ENCODE data around the gene CYS1.
"Not testable (repeated sequence)": the region's sequence is repeated elsewhere in the genome, so short reads cannot be mapped to it uniquely, and the experiment has no call there.

CYS1 gene

DNA sequence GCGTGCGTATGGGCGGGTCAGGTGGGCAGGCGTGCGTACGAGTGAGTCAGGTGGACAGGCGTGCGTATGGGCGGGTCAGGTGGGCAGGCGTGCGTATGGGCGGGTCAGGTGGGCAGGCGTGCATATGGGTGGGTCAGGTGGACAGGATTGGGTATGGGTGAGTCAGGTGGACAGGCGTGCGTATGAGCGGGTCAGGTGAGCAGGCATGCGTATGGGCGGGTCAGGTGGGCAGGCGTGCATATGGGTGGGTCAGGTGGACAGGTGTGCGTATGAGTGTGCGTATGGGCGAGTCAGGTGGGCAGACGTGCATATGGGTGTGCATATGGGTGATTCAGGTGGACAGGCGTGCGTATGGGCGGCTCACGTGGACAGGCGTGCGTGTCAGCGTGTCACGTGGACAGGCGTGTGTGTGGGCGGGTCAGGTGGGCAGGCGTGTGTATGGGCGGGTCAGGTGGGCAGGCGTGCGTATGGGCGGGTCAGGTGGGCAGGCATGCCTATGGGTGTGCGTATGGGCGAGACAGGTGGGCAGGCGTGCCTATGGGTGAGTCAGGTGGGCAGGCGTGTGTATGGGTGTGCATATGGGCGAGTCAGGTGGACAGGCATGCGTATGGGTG lies 64.7 kb downstream of the CYS1 start:
- not testable (repeated sequence) for DNase-seq (ENCODE audit: extremely low read depth in 1 of 2, low read depth in 1 of 2)

DNA sequence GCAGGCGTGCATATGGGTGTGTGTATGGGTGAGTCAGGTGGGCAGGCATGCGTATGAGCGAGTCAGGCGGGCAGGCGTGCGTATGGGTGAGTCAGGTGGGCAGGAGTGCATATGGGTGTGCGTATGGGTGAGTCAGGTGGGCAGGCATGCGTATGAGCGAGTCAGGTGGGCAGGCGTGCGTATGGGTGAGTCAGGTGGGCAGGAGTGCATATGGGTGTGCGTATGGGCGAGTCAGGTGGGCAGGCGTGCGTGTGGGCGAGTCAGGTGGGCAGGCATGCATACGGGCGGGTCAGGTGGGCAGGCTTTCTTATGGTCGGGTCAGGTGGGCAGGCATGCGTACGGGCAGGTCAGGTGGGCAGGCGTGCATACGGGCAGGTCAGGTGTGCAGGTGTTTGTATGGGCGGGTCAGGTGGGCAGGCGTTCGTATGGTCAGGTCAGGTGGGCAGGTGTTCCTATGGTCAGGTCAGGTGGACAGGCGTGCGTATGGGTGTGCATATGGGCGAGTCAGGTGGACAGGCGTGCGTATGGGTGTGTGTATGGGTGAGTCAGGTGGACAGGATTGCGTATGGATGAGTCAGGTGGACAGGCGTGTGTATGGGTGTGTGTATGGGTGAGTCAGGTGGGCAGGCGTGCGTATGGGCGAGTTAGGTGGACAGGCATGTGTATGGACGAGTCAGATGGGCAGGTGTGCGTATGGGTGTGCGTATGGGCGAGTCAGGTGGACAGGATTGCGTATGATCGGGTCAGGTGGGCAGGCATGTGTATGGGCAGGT lies 65.6 kb downstream of the CYS1 start:
- DNase-seq (ENCODE audit: extremely low read depth in 1 of 2, low read depth in 1 of 2), result no peak

DNA sequence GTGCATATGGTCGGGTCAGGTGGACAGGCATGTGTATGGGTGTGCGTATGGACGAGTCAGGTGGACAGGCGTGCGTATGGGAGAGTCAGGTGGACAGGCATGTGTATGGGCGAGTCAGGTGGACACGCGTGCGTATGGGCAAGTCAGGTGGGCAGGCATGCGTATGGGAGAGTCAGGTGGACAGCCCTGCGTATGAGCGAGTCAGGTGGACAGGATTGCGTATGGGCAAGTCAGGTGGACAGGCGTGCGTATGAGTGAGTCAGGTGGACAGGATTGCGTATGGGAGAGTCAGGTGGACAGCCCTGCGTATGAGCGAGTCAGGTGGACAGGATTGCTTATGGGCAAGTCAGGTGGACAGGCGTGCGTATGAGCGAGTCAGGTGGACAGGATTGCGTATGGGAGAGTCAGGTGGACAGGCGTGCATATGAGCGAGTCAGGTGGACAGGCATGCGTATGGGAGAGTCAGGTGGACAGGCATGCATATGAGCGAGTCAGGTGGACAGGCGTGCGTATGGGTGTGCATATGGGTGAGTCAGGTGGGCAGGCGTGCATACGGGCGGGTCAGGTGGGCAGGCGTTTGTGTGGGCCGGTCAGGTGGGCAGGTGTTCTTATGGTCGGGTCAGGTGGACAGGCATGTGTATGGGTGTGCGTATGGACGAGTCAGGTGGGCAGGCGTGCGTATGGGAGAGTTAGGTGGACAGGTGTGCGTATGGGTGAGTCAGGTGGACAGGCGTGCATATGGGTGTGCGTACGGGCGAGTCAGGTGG lies 66.4 kb downstream of the CYS1 start:
- DNase-seq (ENCODE audit: extremely low read depth in 1 of 2, low read depth in 1 of 2), result not testable (repeated sequence)

DNA sequence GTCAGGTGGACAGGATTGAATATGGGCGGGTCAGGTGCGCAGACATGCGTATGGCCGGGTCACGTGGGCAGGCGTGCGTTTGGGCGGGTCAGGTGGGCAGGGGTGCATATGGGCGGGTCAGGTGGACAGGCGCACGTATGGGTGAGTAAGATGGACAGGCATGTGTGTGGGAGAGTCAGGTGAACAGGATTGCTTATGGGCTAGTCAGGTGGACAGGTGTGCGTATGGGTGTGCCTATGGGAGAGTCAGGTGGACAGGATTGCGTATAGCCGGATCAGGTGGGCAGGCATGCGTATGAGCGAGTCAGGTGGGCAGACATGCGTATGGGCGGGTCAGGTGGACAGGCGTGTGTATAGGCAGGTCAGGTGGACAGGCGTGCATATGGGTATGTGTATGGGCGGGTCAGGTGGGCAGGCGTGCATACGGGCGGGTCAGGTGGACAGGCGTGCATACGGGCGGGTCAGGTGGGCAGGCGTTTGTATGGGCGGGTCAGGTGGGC lies 67.2 kb downstream of the CYS1 start:
- no peak for DNase-seq (ENCODE audit: extremely low read depth in 1 of 2, low read depth in 1 of 2)

DNA sequence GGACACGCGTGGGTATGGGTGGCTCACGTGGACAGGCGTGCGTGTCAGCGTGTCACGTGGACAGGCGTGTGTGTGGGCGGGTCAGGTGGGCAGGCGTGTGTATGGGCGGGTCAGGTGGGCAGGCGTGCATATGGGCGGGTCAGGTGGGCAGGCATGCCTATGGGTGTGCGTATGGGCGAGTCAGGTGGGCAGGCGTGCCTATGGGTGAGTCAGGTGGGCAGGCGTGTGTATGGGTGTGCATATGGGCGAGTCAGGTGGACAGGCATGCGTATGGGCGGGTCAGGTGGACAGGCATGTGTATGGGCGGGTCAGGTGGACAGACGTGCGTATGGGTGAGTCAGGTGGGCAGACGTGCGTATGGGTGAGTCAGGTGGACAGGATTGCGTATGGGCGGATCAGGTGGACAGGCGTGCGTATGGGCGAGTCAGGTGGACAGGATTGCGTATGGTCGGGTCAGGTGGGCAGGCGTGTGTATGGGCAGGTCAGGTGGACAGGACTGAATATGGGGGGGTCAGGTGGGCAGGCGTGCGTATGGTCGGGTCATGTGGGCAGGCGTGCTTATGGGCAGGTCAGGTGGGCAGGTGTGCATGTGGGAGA lies 67.7 kb downstream of the CYS1 start:
- DNase-seq (ENCODE audit: extremely low read depth in 1 of 2, low read depth in 1 of 2), result not testable (repeated sequence)

DNA sequence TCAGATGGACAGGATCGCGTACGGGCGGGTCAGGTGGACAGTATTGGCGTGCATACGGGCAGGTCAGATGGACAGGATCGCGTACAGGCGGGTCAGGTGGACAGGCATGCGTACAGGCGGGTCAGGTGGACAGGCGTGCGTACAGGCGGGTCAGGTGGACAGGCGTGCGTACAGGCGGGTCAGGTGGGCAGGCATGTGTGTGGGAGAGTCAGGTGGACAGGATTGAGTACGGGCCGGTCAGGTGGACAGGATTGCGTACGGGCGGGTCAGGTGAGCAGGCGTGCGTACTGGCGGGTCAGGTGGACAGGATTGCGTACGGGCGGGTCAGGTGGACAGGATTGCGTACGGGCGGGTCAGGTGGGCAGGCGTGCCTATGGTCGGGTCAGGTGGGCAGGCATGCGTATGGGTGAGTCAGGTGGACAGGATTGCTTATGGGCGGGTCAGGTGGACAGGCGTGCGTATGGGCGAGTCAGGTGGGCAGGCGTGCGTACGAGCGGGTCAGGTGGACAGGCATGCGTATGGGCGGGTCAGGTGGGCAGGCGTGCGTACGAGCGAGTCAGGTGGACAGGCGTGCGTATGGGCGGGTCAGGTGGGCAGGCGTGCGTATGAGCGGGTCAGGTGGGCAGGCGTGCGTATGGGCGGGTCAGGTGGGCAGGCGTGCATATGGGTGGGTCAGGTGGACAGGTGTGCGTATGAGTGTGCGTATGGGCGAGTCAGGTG lies 68.4 kb downstream of the CYS1 start:
- not testable (repeated sequence) for DNase-seq (ENCODE audit: extremely low read depth in 1 of 2, low read depth in 1 of 2)

DNA sequence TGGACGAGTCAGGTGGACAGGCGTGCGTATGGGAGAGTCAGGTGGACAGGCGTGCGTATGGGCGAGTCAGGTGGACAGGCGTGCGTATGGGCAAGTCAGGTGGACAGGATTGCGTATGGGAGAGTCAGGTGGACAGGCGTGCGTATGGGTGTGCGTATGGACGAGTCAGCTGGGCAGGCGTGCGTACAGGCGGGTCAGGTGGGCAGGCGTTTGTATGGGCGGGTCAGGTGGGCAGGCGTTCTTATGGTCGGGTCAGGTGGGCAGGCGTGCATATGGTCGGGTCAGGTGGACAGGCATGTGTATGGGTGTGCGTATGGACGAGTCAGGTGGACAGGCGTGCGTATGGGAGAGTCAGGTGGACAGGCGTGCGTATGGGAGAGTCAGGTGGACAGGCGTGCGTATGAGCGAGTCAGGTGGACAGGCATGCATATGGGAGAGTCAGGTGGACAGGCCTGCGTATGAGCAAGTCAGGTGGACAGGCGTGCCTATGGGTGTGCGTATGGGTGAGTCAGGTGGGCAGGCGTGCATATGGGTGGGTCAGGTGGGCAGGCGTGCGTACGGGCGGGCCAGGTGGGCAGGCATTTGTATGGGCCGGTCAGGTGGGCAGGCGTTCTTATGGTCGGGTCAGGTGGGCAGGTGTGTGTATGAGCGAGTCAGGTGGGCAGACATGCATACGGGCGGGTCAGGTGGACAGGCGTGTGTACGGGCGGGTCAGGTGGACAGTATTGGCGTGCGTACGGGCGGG lies 69.2 kb downstream of the CYS1 start:
- DNase-seq (ENCODE audit: extremely low read depth in 1 of 2, low read depth in 1 of 2), result not testable (repeated sequence)

DNA sequence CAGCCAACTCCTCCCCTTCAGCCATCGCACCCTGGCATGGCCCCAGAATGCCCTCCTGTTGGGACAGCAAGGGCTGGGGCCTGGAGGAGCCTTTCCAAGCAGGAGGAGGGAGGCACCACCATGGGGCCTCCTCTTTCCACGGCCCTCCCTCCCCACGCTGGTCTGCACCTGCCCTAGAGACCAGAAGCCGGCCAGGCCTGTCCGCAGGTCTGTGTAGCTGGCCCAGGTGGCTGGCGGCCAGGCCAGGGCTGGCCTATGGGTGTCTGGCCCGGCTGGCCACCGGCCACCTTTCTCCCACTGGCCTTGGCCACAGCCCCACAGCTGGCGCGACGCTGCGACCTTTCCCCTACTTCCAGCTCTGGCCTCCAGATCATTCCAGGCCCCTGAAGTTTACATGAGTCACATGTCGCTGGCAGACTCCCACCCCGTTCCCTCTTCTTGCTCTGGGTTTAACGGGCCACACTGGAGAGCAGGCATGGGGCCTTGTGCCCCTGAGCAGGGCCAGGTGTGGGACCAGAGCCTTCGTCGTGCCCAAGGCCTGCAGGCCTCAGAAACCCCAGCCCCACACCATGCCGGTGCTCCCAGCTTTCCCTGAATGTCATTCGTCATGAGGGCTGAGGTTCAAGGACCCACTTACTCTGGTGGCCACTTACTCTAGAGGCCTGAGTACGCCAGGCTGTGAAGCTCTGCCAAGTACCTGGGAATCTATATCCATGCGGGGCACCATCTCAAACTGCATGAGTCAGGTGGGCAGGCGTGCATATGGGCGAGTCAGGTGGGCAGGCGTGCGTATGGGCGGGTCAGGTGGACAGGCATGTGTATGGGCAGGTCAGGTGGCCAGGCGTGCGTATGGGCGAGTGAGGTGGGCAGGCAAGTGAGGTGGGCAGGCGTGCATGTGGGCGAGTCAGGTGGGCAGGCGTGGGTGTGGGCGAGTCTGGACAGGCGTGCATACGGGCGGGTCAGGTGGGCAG lies 70.1 kb downstream of the CYS1 start:
- no peak for DNase-seq (ENCODE audit: extremely low read depth in 1 of 2, low read depth in 1 of 2)

DNA sequence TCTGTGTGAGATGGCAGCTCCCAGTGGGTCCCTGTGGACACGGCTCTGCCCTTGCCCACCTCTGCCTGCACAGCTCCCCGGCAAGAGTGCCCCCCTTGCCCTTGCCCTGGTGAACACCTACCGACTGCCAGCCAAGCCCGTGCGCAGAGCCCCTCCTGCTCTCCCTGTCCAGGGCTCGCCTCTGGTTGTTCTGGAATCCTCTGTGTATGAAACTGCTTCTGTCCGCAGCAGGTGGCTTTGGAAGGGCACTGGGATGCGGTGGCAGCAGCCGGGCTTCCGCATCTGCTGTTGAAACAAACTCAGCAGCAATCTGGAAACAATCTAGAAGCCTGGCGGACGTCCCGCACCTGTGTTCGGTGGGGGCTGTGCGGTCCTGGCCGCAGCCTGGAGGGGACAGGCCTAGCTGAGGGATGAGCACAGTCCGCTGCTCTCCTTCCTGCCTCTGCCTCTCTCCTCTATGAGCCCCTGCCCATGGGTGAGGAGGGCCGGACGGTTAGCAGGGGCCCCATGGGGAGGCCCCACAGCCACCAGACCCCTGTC lies 70.9 kb downstream of the CYS1 start:
- no peak for DNase-seq (ENCODE audit: extremely low read depth in 1 of 2, low read depth in 1 of 2)

DNA sequence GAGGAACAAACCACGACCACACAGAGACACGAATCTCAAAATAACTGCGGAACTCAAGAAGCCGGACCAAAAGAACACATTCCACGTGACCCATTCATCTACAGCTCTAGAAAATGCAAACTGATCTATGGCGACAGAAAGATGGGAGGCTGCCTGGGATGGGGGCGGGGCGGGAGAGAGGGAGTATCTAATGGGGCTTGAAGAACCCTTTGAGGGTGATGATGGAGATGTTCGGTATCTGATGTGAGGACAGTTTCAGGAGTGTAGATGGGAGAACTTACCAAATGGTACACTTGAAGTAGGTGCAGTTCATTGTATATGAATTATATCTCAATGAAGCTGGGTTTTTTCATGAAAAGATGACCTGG lies 71.4 kb downstream of the CYS1 start:
- no peak for DNase-seq (ENCODE audit: extremely low read depth in 1 of 2, low read depth in 1 of 2)

DNA sequence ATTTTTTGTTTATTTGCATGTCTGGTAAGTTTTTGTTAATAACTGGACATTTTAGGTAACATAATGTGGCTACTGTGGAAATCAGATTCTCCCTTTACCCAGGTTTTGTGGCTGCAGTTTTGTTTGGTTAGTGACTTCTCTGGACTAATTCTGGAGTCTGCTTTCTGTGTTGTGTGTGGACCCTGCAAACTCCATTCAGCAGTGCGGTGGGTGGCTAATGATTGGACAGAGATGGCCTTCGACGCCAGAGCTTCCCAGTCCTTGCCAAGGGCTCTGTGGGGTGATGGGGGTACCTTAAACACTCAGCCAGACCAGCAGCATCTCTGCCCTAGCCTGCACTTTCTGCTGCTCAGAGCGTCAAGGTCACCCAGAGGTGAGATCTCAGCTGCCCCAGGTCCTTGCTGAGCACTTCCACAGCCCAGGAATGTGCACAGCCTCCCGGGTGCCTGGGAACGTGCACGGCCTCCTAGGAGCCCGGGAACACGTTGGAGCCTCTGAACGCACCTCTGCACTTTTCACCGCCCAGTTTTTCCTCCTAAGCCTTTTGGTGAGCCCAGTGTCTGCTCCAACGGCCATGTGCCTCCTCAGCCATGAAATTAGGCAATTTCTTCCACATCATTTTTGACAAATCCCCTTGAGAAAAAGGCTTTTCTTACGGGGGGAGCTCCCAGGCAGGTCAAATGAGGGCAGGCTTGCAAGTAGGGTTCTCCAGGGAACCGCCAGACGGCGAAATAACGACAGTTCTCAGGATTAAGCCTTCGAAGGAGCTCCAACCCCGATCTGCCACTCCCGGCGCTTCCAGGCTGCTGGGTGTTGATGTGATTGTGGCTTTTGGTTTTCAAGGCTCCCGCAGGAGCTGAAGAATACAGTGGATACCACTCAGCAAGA lies 72.0 kb downstream of the CYS1 start:
- no peak for DNase-seq (ENCODE audit: extremely low read depth in 1 of 2, low read depth in 1 of 2)

DNA sequence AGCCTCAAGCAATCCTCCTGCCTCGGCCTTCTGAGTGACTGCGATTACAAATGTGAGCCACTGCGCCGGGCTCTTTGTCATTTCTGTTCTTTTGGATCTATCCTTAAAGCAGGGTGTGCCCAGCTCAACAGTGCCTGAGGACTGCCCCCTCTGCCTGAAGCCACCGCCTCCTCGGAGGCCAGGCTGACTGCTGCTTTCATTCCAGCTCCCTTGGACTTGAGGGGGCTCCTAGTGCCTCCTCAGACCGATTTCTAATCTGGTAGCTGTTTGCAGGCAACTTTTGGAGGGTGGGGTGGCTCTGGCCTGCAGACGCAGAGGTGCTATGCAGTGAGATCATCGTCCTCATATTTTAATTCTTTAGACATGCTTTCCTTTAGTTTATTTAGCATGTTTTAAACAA lies 72.8 kb downstream of the CYS1 start:
- DNase-seq (ENCODE audit: extremely low read depth in 1 of 2, low read depth in 1 of 2), result no peak

Data from stimulated activated CD8-positive, alpha-beta memory T cell treated with anti-CD3 and anti-CD28 coated beads, Interleukin-7, amount 100 ng/mL, for 48 hours (primary cell).